HCT116 (cell line): ENCODE results near the gene GBP5. TPM values are rescaled to one million over a fixed set of nuclear protein-coding genes. Genes with fewer than 3 reads are reported as not detected.
A peak's percentile ranks its signal among the peaks of the same experiment; 100 is the strongest.

ENCODE experiments used
- ATAC-seq: fragments of 200-7000 bp; cut with Tn5 transposase; 2 replicates; pipeline ENCODE4 v1.9.1; 2020; ENCODE audit warnings: mild to moderate bottlenecking, moderate library complexity
- BruUV-seq: library from RNA; stranded (reverse); fragments of 400-500 nt; replicated peaks from 2 replicates; lab custom pipeline; 2021; lab: Mats Ljungman, UMichigan
- CTCF ChIA-PET: fragments of 300-600 bp; sonication (Branson Sonifier 250); formaldehyde crosslinking; loops from one replicate; lab custom pipeline; 2021; ENCODE audit warnings: antibody characterized with exemption; lab: Charles Lee
- POLR2A ChIA-PET: fragments of 300-600, 350-600 bp; sonication (Branson Sonifier 250); formaldehyde crosslinking; loops from one replicate; lab custom pipeline; 2021; ENCODE audit warnings: antibody characterized with exemption; lab: Charles Lee
- RAD21 ChIA-PET, 2 experiments: fragments of 300-600 bp; sonication (Branson Sonifier 250); formaldehyde crosslinking; loops; one replicate each; lab custom pipeline; 2023; ENCODE audit warnings: low total read pairs in 2 of 2; ENCODE audit not compliant: uncharacterized antibody in 2 of 2, unreplicated experiment in 2 of 2, low non-redundant PET in 1 of 2; lab: Charles Lee
- DNase-seq: peaks from one replicate; pipeline ENCODE4 v3.0.0-alpha.2; 2010; ENCODE audit warnings: low read depth, low spot score
- H2AFZ ChIP-seq: fragments of 200-600 bp; shearing (Covaris generic), sonication (generic); 2 replicates; pipeline ENCODE4 v1.6.1; 2017; ENCODE audit warnings: low read depth, mixed run types, mixed read lengths, antibody characterized with exemption, low read length; ENCODE audit not compliant: poor library complexity, severe bottlenecking
- H3K27ac ChIP-seq: 2 replicates; pipeline ENCODE4 v1.5.1; 2012; ENCODE audit warnings: low read depth, low read length
- H3K27me3 ChIP-seq: fragments of 200-600 bp; sonication (generic); 2 replicates; pipeline ENCODE4 v1.6.1; 2016; ENCODE audit warnings: mixed run types, low read length, mixed read lengths; ENCODE audit not compliant: insufficient read depth
- H3K36me3 ChIP-seq, 2 experiments: fragments of 200-500 bp in 1 of 2; fragments of 200-600 bp in 1 of 2; sonication (Bioruptor generic) in 1 of 2; sonication (generic) in 1 of 2; 2 replicates each; pipeline versions ENCODE4 v1.5.1 to v1.6.1; 2014 to 2016; ENCODE audit warnings: low read length in 2 of 2, inconsistent platforms in 1 of 2, mixed read lengths in 1 of 2, mixed run types in 1 of 2; ENCODE audit not compliant: insufficient read depth in 2 of 2, control insufficient read depth in 1 of 2
- H3K4me1 ChIP-seq, 2 experiments: fragments of 200-600 bp in 1 of 2; sonication (generic) in 1 of 2; 2 replicates each; pipeline versions ENCODE4 v1.5.1 to v1.6.1; 2012 to 2017; ENCODE audit warnings: low read length in 2 of 2, inconsistent platforms in 1 of 2, mild to moderate bottlenecking in 1 of 2, mixed read lengths in 1 of 2, mixed run types in 1 of 2, moderate library complexity in 1 of 2; ENCODE audit not compliant: insufficient read depth in 2 of 2, control insufficient read depth in 1 of 2
- H3K4me2 ChIP-seq: fragments of 200-600 bp; sonication (generic); 2 replicates; pipeline ENCODE4 v1.6.1; 2017; ENCODE audit warnings: mixed run types, low read length, mixed read lengths
- H3K4me3 ChIP-seq, 2 experiments: fragments of 200-600 bp in 1 of 2; sonication (generic) in 1 of 2; replicated peaks in 1 of 2; 2 replicates each; pipeline ENCODE4 v1.5.1; 2011 to 2016; ENCODE audit warnings: low read length in 2 of 2, control low read depth in 1 of 2, low read depth in 1 of 2, mild to moderate bottlenecking in 1 of 2, mixed read lengths in 1 of 2, mixed run types in 1 of 2
- H3K79me2 ChIP-seq: fragments of 200-600 bp; sonication (generic); 2 replicates; pipeline ENCODE4 v1.6.1; 2017; ENCODE audit warnings: mild to moderate bottlenecking, mixed run types, low read length, moderate library complexity, mixed read lengths; ENCODE audit not compliant: insufficient read depth
- H3K9ac ChIP-seq: fragments of 200-600 bp; sonication (generic); 2 replicates; pipeline ENCODE4 v1.6.1; 2016; ENCODE audit warnings: low read length, mixed read lengths
- H3K9me2 ChIP-seq: fragments of 200-600 bp; sonication (generic), shearing (Covaris generic); 2 replicates; pipeline ENCODE4 v1.6.1; 2017; ENCODE audit warnings: mixed run types, mild to moderate bottlenecking, moderate library complexity; ENCODE audit not compliant: insufficient read depth
- H3K9me3 ChIP-seq, 2 experiments: fragments of 200-500 bp in 1 of 2; fragments of 200-600 bp in 1 of 2; sonication (Bioruptor generic) in 1 of 2; sonication (generic) in 1 of 2; 2 replicates each; pipeline ENCODE4 v1.6.1; 2014 to 2017; ENCODE audit warnings: low read length in 2 of 2, mixed read lengths in 2 of 2, inconsistent platforms in 1 of 2, low read depth in 1 of 2, mild to moderate bottlenecking in 1 of 2, mixed run types in 1 of 2, moderate library complexity in 1 of 2; ENCODE audit not compliant: control insufficient read depth in 1 of 2, insufficient read depth in 1 of 2
- H4K20me1 ChIP-seq: fragments of 200-600 bp; sonication (generic), shearing (Covaris generic); 2 replicates; pipeline ENCODE4 v1.6.1; 2017; ENCODE audit warnings: mixed run types, mild to moderate bottlenecking, moderate library complexity; ENCODE audit not compliant: insufficient read depth
- CBX3 ChIP-seq: IDR thresholded peaks from 2 replicates; pipeline ENCODE4 v1.6.1; 2012; ENCODE audit warnings: low read depth
- EZH2 ChIP-seq: fragments of 200-600 bp; sonication (generic); IDR thresholded peaks from 2 replicates; pipeline ENCODE4 v1.6.1; 2017; ENCODE audit warnings: antibody characterized with exemption, mixed run types
- FOSL1 ChIP-seq: IDR thresholded peaks from 2 replicates; pipeline ENCODE4 v1.6.1; 2012; ENCODE audit warnings: low read depth
- JUND ChIP-seq: IDR thresholded peaks from 2 replicates; pipeline ENCODE4 v1.6.1; 2012
- POLR2AphosphoS5 ChIP-seq: IDR thresholded peaks from 2 replicates; pipeline ENCODE4 v1.6.1; 2011; ENCODE audit warnings: mild to moderate bottlenecking, low read depth, low read length, moderate library complexity
- RAD21 ChIP-seq: IDR thresholded peaks from 2 replicates; pipeline ENCODE4 v1.6.1; 2012; ENCODE audit warnings: low read depth, mild to moderate bottlenecking
- SIN3A ChIP-seq: IDR thresholded peaks from 2 replicates; pipeline ENCODE4 v1.6.1; 2012; ENCODE audit warnings: low read depth
- SRF ChIP-seq: IDR thresholded peaks from 2 replicates; pipeline ENCODE4 v1.6.1; 2012; ENCODE audit warnings: low read depth
- TCF7L2 ChIP-seq: IDR thresholded peaks from 2 replicates; pipeline ENCODE4 v1.7.0; 2011; ENCODE audit warnings: borderline replicate concordance, inconsistent platforms; ENCODE audit not compliant: insufficient read depth, insufficient read length; ENCODE audit errors: extremely low read depth
- intact Hi-C: fragments of 100-400 bp; cut with micrococcal nuclease; formaldehyde crosslinking; loops from 2 replicates; pipeline ENCODE4 v1.10.0; 2022
- total RNA-seq: library from RNA; stranded (reverse); gene quantifications from one replicate; pipeline ENCODE4 v1.2.1, GENCODE V29; 2021; ENCODE audit not compliant: unreplicated experiment
- TF ChIP-seq, protein P1 (sequence below), 3 experiments: fragments of 200-600 bp in 1 of 3; sonication (generic) in 1 of 3; IDR thresholded peaks in 2 of 3; conservative IDR thresholded peaks in 1 of 3; 2 replicates each; pipeline ENCODE4 v1.5.1; 2012 to 2017; ENCODE audit warnings: low read depth in 2 of 3, low read length in 2 of 3, antibody characterized with exemption in 1 of 3, borderline replicate concordance in 1 of 3, control low read depth in 1 of 3, mild to moderate bottlenecking in 1 of 3, mixed read lengths in 1 of 3, mixed run types in 1 of 3, moderate library complexity in 1 of 3; ENCODE audit not compliant: insufficient read depth in 1 of 3
- TF ChIP-seq, protein P2 (sequence below): IDR thresholded peaks from 2 replicates; pipeline ENCODE4 v1.6.1; 2012
- TF ChIP-seq, protein P3 (sequence below): IDR thresholded peaks from 2 replicates; pipeline ENCODE4 v1.6.1; 2011; ENCODE audit warnings: mild to moderate bottlenecking, low read length, moderate library complexity; ENCODE audit not compliant: insufficient replicate concordance; ENCODE audit errors: extremely low read depth

Gene GBP5
- total RNA-seq, 1 experiment from 2014 or later, result 0.17 TPM

DNA sequence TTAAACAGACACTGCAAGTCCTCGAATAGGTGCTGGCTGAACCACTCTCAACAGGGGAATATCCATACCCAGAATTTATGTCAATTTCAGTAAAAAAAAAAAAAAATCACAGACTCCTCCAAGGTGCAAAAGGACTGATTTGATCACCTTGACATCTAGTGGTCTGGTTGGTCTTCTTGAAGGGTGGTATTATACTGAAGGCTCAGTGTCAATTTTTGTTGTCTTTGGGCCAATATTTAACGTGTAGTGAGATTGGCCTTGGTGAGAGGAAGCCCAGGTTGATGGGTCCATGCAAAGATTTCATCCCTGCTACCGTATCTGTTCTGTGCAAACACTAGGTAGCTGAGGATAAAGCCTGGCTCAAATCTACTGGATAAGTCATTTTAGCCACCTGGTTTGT lies 4.0 kb upstream of the GBP5 start:
- DNase-seq (no peak), ATAC-seq (0 out of 2 replicates have a peak, but pooled peaks have one; percentile 32)
- no peaks in the 10 kb centered on the region for H3K4me1 ChIP-seq
- no peak overlapping the region for H3K4me3 ChIP-seq
- intact Hi-C loops, result no loop called here
- RAD21 ChIA-PET, result no interaction called here
- no peak overlapping the region for H2AFZ ChIP-seq
- no peak overlapping the region for H3K27ac ChIP-seq
- H4K20me1 ChIP-seq, result no peaks in the 10 kb centered on the region
- H3K79me2 ChIP-seq, result no peaks in the 10 kb centered on the region
- no peaks in the 10 kb centered on the region for H3K27me3 ChIP-seq
- no peaks in the 10 kb centered on the region for H3K36me3 ChIP-seq
- CTCF ChIA-PET, result interaction anchor here (1.0 kb wide), 1 partner anchor 191 kb away, joined by 4 read pairs; no protein-coding TSS in a partner anchor
- no peaks in the 10 kb centered on the region for H3K9me2 ChIP-seq
- H3K9ac ChIP-seq, result no peak overlapping the region
- no peak overlapping the region for H3K4me2 ChIP-seq
- no peaks in the 10 kb centered on the region for H3K9me3 ChIP-seq
- BruUV-seq, result no TSS peak
- no peak for TF ChIP-seq CBX3
- TF ChIP-seq RAD21, result peak; percentile 37
- TF ChIP-seq, protein P1, sequence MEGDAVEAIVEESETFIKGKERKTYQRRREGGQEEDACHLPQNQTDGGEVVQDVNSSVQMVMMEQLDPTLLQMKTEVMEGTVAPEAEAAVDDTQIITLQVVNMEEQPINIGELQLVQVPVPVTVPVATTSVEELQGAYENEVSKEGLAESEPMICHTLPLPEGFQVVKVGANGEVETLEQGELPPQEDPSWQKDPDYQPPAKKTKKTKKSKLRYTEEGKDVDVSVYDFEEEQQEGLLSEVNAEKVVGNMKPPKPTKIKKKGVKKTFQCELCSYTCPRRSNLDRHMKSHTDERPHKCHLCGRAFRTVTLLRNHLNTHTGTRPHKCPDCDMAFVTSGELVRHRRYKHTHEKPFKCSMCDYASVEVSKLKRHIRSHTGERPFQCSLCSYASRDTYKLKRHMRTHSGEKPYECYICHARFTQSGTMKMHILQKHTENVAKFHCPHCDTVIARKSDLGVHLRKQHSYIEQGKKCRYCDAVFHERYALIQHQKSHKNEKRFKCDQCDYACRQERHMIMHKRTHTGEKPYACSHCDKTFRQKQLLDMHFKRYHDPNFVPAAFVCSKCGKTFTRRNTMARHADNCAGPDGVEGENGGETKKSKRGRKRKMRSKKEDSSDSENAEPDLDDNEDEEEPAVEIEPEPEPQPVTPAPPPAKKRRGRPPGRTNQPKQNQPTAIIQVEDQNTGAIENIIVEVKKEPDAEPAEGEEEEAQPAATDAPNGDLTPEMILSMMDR (IDR thresholded peaks at IDR 0.05 in 2 of 3, conservative IDR thresholded peaks at IDR 0.05 in 1 of 3; ENCODE audit: borderline replicate concordance in 1 of 3, insufficient read depth in 1 of 3, low read depth in 2 of 3, low read length in 2 of 3), result peak in 2 of 3 experiments; percentile 14 to 21; a peak in 2 of 6 replicates
- POLR2A ChIA-PET, result no interaction called here

DNA sequence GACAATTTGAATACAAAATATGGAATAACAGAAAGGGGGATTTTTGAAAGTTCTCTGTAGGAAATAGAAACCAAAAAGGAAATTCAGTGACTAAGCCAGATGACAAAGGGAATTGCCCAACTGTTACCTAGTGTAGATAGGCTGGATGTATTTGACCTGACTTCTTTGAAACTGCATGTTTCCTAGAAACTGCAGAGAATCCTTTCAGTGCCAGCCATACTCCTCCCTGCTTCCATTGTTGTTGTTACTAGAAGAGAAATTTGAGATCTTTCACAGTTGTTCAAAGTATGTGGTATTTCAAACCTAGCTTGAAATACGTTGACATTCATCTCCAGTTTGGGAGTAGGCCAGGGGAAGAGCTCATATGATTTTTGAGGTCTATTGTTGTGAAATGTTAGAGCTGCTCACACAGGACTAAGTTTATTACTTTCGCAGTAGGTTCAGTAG lies 1.8 kb upstream of the GBP5 start:
- POLR2A ChIA-PET, result no interaction called here

More for the DNA sequence above, 1.8 kb upstream of the GBP5 start:
- TF ChIP-seq JUND (no peak), EZH2 (no peak), POLR2AphosphoS5 (no peak), FOSL1 (no peak), SRF (no peak), SIN3A (no peak), TCF7L2 (no peak)
- TF ChIP-seq, protein P2, sequence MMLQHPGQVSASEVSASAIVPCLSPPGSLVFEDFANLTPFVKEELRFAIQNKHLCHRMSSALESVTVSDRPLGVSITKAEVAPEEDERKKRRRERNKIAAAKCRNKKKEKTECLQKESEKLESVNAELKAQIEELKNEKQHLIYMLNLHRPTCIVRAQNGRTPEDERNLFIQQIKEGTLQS, result no peak
- TF ChIP-seq, protein P3, sequence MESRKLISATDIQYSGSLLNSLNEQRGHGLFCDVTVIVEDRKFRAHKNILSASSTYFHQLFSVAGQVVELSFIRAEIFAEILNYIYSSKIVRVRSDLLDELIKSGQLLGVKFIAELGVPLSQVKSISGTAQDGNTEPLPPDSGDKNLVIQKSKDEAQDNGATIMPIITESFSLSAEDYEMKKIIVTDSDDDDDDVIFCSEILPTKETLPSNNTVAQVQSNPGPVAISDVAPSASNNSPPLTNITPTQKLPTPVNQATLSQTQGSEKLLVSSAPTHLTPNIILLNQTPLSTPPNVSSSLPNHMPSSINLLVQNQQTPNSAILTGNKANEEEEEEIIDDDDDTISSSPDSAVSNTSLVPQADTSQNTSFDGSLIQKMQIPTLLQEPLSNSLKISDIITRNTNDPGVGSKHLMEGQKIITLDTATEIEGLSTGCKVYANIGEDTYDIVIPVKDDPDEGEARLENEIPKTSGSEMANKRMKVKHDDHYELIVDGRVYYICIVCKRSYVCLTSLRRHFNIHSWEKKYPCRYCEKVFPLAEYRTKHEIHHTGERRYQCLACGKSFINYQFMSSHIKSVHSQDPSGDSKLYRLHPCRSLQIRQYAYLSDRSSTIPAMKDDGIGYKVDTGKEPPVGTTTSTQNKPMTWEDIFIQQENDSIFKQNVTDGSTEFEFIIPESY, result no peak
- TF ChIP-seq, protein P1 (IDR thresholded peaks at IDR 0.05 in 2 of 3, conservative IDR thresholded peaks at IDR 0.05 in 1 of 3; ENCODE audit: borderline replicate concordance in 1 of 3, insufficient read depth in 1 of 3, low read depth in 2 of 3, low read length in 2 of 3), result no peak
- H2AFZ ChIP-seq, result no peak overlapping the region
- no peaks in the 10 kb centered on the region for H3K9me2 ChIP-seq
- H3K36me3 ChIP-seq, result no peaks in the 10 kb centered on the region
- H3K27ac ChIP-seq, result no peak overlapping the region
- ChIA-PET CTCF (no interaction called here), RAD21 (no interaction called here)
- H3K4me1 ChIP-seq, result no peaks in the 10 kb centered on the region
- H3K79me2 ChIP-seq, result no peaks in the 10 kb centered on the region
- no peaks in the 10 kb centered on the region for H4K20me1 ChIP-seq
- BruUV-seq, result no TSS peak
- intact Hi-C loops, result no loop called here
- DNase-seq (no peak), ATAC-seq (no peak)
- no peaks in the 10 kb centered on the region for H3K27me3 ChIP-seq
- no peak overlapping the region for H3K4me2 ChIP-seq
- no peak overlapping the region for H3K4me3 ChIP-seq
- H3K9ac ChIP-seq, result no peak overlapping the region
- H3K9me3 ChIP-seq, result no peaks in the 10 kb centered on the region
